Measurements from ENCODE around the gene GAD2.
"Not testable (repeated sequence)": the region's sequence is repeated elsewhere in the genome, so short reads cannot be mapped to it uniquely, and the experiment has no call there.

The GAD2 gene

GRCh38 chr10:26326851-26327250 lies 110.3 kb downstream of the GAD2 start:
- DNase-seq = no peak

GRCh38 chr10:26327811-26328210 lies 111.2 kb downstream of the GAD2 start:
- DNase-seq = no peak

- DNase-seq = no peak
Measured at GRCh38 chr10:26331371-26331770, 114.8 kb downstream of the GAD2 start.

GRCh38 chr10:26334232-26334931 lies 117.8 kb downstream of the GAD2 start:
- peak in 1 of 2 donors; percentile 10 for DNase-seq

- peak; percentile 67 to 80 for DNase-seq
Measured at GRCh38 chr10:26334932-26335573, 118.5 kb downstream of the GAD2 start.

- DNase-seq = peak in 1 of 2 donors; percentile 35
Measured at GRCh38 chr10:26335574-26336093, 119.1 kb downstream of the GAD2 start.

GRCh38 chr10:26336979-26337378 lies 120.4 kb downstream of the GAD2 start:
- DNase-seq = peak in 1 of 2 donors; percentile 4

- no peak for DNase-seq
Measured at GRCh38 chr10:26341701-26342100, 125.1 kb downstream of the GAD2 start.

GRCh38 chr10:26348821-26349417 lies 132.3 kb downstream of the GAD2 start:
- not testable (repeated sequence) for DNase-seq

Data from CD4-positive, alpha-beta T cell treated with Interferon alpha-2 for 1 hour (primary cell).